ENCODE results near the gene ADAM22. TPM values are rescaled to one million over a fixed set of nuclear protein-coding genes. Genes with fewer than 3 reads are reported as not detected.
"Not testable (repeated sequence)": the region's sequence is repeated elsewhere in the genome, so short reads cannot be mapped to it uniquely, and the experiment has no call there.

ADAM22 gene
- total and polyA plus RNA-seq, 12 donors, result 2.3 to 35.0 (median 17.0) TPM

- H3K9me3 ChIP-seq (replicated peaks in 1 of 3), result no peaks in the 10 kb centered on the region
- H3K4me1 ChIP-seq (replicated peaks in 1 of 2), result no peaks in the 10 kb centered on the region
- no peak for TF ChIP-seq POLR2A (IDR thresholded peaks at IDR 0.05)
- TF ChIP-seq CTCF (IDR thresholded peaks at IDR 0.05), result no peak
- intact Hi-C loops (cut with DNase I), result no loop called here
- DNase-seq, result no peak
- no peaks in the 10 kb centered on the region for H3K36me3 ChIP-seq (replicated peaks in 1 of 2)
- WGBS, 4 donors, result 78 to 90% (median 83%) methylated on average over 1 of the region's 1 CpG
- no peaks in the 10 kb centered on the region for H3K27me3 ChIP-seq
- H3K27ac ChIP-seq, result no peak overlapping the region
- no peak overlapping the region for H3K4me3 ChIP-seq
Measured at GRCh38 chr7:87918740-87919139, 15.3 kb upstream of the ADAM22 start.

- intact Hi-C loops (cut with DNase I), result no loop called here
- H3K36me3 ChIP-seq (replicated peaks in 1 of 2), result no peaks in the 10 kb centered on the region
- no peaks in the 10 kb centered on the region for H3K27me3 ChIP-seq
- 82 to 90% (median 84%) methylated on average over 6 of the region's 6 CpGs for WGBS, 4 donors
- no peak overlapping the region for H3K4me3 ChIP-seq
- H3K9me3 ChIP-seq (replicated peaks in 1 of 3), result no peaks in the 10 kb centered on the region
- H3K27ac ChIP-seq, result no peak overlapping the region
- H3K4me1 ChIP-seq (replicated peaks in 1 of 2), result no peaks in the 10 kb centered on the region
- no peak for DNase-seq
- no peak for TF ChIP-seq POLR2A (IDR thresholded peaks at IDR 0.05)
- no peak for TF ChIP-seq CTCF (IDR thresholded peaks at IDR 0.05)
Measured at GRCh38 chr7:87919875-87920274, 14.2 kb upstream of the ADAM22 start.

- Histone ChIP-seq H3K36me3 (replicated peaks in 1 of 2) (no peaks in the 10 kb centered on the region), H3K27ac (no peak overlapping the region), H3K4me1 (replicated peaks in 1 of 2) (no peaks in the 10 kb centered on the region), H3K27me3 (no peaks in the 10 kb centered on the region), H3K9me3 (replicated peaks in 1 of 3) (no peaks in the 10 kb centered on the region), H3K4me3 (no peak overlapping the region)
- 76 to 89% (median 83%) methylated on average over 3 to 5 of the region's 5 CpGs for WGBS, 4 donors
- TF ChIP-seq POLR2A (IDR thresholded peaks at IDR 0.05), result no peak
- no peak for TF ChIP-seq CTCF (IDR thresholded peaks at IDR 0.05)
- DNase-seq, result no peak
- intact Hi-C loops (cut with DNase I), result no loop called here
Measured at GRCh38 chr7:87920578-87920977, 13.5 kb upstream of the ADAM22 start.

- H3K4me3 ChIP-seq; DNase-seq; H3K27ac ChIP-seq; H3K4me1 ChIP-seq (replicated peaks in 1 of 2); intact Hi-C loops (cut with DNase I); H3K9me3 ChIP-seq (replicated peaks in 1 of 3); H3K36me3 ChIP-seq (replicated peaks in 1 of 2); H3K27me3 ChIP-seq: not testable (repeated sequence)
- 93 to 96% (median 95%) methylated on average over 8 of the region's 8 CpGs for WGBS, 4 donors
Measured at GRCh38 chr7:87922759-87923395, 11.2 kb upstream of the ADAM22 start.
